ENCODE data around the gene NEDD4L.
"Not testable (repeated sequence)": the region's sequence is repeated elsewhere in the genome, so short reads cannot be mapped to it uniquely, and the experiment has no call there.

NEDD4L gene

DNA sequence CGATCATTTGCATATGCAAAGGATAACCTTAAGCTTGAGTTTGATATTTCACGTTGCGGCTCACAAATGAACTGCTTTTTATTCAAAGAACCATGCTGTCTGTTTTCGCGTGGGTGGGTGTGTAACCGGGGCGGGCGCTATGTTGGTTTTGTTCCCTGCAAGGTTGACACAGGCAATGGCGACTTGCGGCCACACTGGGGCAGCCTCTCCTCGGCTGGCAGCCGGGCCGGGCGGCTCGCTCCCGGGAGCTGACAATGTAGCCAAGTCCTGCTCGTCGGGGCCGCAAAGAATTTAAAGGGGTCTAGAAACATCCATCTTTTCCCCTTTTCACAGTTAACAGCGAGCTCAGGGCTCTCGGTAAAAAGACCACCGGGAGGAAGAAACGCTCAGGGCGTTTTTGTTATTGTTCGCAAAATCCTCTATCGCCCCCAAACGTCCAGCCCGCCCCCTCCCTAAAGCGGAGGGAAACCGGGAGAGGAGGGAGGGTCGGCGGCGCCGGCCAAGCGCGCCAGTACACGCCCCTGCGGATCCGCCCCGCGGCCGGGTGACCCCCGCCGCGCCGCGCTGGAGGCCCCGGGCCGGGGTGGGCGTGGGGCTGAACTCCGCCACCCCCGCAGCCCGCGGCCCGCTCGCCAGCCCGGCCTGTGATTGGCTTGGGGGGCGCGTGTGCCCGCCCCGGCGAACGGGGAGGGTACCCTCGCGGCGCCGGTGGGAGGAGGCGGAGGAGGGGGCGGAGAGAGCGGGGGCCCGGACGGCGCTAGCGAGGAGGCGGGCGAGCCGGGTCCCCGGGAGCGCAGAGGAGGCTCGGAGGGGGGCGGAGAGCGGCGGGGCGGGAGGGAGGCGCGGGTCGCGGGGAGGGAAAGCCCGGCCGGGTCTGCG lies at the start of gene NEDD4L:
TSS of gene NEDD4L (plus strand) at position 736 of the 879 bp plus-strand sequence. CDS start 435 bp downstream, outside the sequence.
- peak; percentile 11 for DNase-seq

DNA sequence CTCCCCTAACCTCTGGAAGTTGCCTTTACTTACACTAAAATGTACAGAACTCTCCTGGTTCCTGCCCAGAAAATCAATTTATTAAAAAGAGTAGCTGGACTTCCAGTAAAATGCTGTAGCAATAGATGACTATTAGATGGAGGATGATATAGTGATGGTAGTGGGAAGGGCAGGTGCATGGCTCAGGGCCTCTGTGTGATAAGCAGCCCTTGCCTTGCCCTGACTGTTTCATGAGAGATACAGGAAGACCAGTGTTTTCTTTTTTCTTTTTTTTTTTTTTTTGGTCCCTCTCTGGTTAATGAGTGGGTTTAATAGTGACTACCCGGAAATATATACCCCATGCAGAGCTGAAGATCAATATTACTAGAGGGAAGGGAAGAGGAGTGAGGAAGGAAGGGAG lies 48.7 kb upstream of the NEDD4L start:
- DNase-seq, result no peak

DNA sequence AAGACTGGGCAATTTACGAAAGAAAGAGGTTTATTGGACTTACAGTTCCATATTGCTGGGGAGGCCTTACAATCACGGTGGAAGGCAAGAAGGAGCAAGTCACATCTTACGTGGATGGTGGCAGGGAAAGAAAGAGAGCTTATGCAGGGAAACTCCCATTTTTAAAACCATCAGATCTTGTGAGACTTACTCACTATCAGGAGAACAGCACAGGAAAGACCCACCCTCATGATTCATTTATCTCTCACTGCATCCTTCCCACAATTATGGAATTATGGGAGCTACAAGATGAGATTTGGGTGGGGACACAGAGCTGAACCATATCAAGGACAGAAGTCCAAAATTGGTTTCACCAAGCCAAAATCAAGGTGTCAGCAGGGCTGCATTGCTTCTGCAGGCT lies 47.1 kb upstream of the NEDD4L start:
- DNase-seq, result not testable (repeated sequence)

DNA sequence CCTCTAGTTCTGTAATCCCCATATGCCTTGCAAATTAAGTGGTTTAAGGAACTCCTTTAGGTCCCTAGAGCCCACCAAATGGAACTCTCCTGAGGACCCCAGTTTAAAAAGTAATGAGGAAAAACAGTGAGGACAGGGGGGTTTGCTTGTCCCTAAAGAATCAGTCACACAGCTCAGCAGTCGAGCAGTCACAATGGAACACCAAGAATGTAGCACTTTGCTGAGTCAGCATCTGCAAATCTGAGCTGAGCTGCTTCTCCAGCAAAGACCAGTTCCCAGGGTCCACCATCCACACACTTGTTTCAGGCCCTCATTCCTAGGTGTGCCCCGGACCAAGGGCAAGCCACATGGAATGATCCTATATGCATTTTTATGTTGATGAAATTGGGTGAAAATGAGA lies 46.2 kb upstream of the NEDD4L start:
- DNase-seq, result no peak

DNA sequence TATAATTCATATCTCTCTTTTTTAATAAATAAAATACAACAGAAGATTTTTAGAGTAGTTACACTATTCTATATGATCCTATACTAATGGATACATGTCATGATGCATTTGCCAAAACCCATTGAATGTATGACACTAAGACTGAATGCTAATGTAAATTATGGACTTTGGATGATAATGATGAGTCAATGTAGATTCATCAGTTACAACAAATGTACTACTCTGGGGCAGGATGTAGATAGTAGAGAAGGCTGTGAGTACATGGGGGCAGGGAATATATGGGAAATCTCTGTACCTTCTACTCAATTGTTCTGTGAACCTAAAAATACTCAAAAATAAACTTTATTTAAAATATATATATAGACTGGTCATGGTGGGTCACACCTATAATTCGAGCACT lies 45.6 kb upstream of the NEDD4L start:
- no peak for DNase-seq

DNA sequence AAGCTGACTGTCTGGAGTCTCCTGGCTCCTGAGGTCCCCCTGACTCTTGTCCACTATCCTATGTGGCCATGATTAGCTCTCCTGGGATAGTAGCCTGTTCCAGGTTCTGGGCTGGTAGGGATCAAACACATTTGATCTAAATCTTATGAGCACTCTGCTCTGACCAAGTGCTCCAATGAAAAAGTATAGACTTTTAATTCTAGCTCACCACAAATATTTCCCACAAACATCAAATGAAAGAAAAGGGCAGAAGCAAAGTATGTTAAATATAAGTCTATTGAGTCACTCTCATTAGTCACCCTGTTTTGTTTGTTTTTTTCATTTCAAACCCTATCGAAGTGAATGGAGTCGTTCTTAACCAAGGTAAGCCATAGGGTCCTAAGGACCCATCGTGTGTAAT lies 39.7 kb upstream of the NEDD4L start:
- no peak for DNase-seq

DNA sequence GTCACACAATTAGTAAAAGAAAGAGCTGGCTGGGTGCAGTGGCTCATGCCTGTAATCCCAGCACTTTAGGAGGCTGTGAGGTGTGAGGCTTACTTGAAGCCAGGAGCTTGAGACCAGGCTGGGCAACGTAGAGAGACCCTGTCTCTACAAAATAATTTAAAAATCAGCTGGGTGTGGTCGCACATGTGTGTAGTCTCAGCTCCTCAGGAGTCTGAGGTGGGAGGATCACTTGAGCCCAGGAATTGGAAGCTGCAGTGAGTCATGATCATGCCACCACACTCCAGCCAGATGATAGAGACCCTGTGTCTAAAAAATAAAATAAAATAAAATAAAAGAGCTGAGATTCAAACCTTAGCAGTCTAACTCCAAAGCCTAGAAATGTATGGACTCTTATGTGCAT lies 39.0 kb upstream of the NEDD4L start:
- no peak for DNase-seq

DNA sequence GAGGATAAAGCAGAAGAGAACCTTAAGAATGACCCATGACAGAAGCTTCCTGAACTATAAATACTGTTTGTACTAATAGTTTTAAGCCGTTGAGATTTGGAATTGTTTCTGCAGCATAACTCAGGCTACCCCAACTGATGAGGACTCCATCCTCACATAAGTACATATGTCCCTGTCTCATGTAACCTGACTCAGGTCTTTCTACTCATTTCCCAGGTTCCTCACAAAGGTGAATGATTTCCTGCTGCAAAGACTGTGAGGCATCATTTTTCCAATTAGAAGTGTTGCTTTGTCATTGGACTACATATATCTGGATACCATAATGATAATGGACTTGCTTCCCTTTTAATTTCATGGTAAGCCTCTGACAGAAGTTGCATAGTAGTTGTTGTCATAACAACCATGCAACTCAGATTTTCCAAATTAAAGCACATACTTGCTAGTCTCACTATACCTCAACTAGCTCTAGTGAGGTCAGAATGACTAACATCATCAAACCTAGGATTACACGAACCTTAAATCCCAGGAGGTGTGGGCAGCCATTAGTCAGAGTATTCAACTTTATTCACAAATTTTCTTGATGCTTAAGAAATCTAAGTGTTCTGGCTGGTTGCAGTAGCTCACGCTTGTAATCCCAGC lies 38.0 kb upstream of the NEDD4L start:
- no peak for DNase-seq

DNA sequence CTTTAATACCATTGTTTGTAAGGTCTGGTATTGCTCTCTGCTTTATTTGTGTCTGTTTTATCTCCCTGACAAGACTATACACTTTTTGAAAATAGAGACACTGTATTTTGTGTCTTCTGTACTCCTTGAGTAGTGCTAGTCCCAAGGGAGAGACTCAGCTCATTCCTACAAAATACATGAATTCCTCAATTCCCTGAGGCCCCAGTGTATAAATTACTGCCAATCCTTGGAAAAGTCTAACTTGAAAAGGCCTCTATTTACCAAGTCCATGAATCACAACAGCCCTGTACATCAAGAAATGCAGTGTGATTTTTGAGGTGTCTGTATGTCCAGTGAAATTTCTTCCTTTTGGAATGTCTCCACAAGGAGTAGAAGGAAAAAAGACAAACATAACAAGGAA lies 34.9 kb upstream of the NEDD4L start:
- no peak for DNase-seq

DNA sequence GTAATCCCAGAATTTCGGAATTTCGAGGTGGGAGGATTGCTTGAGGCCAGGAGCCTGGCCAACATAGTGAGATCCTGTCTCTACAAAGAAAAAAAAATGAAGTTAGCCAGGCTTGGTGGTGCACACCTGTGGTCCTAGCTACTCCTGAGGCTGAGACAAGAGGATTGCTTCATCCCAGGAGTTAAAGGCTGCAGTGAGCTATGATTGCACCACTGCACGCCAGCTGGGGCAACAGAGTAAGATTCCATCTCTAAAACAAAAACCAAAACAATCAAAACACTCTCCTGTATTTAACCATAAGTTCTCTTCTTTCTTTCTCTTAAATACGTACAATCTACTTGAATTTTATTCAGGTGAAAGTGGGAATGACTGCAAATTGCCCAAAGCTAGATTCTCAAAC lies 33.8 kb upstream of the NEDD4L start:
- DNase-seq, result no peak

DNA sequence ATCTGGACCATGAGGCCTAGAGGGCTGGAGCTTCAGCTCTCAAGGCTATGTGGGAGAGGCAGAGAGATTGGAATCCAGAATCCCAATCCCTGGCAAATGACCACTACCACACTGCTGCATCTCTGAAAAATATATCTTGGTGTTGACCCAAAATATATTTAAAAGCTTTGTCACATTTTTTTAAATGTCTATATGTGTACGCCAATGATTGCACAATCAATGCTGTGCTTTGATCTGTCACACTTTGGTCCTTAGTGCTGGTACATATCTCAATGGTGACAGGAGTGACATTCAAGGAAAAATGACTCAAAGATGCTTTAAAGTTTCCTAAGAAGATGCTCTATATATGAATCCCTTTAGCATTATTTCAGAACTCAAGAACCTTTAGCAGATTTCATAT lies 31.7 kb upstream of the NEDD4L start:
- DNase-seq, result no peak

DNA sequence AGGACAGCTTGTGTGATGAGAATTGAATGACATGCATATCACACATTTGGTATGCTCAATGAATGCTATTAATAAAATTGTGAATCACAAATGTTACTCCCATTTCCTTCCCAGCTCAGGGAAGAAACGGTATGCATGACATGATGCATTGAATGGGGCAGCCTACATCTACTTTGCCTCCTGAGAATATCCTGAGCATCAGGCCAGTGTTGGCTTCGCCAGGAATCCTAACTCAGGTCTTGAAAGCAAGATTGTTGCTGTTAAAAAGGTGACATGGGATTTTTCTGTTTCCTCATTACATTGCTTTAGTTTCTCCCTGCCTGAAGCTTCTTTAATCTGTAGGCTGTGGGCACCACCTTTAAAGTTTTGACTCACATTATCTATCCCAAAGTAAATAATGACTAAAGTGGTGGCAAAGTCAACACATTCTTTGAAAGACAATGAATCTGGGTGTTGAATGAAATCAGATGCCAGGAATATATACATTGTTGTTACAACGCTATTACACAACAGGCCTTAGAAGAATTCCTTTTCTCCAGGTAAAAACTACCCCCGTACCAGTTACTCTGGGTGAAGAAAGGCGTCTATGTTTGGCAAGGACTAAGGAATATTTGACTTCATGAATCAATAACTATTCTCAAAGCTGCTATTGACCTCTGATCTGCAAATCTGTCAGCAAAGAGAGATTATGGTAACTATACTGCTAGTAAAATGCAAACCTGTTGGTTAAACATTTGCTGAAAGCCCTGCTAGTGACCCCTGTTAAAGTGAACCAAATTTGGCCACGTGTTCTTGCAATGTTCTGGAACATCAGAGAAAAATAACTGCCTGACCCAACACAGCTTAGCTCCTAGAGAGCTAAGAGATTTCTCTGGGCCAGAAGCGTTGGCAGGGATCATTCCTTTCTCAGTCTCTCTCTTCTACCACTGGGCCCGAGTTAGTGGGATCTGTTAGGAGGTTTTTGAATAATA lies 30.5 kb upstream of the NEDD4L start:
- no peak for DNase-seq

DNA sequence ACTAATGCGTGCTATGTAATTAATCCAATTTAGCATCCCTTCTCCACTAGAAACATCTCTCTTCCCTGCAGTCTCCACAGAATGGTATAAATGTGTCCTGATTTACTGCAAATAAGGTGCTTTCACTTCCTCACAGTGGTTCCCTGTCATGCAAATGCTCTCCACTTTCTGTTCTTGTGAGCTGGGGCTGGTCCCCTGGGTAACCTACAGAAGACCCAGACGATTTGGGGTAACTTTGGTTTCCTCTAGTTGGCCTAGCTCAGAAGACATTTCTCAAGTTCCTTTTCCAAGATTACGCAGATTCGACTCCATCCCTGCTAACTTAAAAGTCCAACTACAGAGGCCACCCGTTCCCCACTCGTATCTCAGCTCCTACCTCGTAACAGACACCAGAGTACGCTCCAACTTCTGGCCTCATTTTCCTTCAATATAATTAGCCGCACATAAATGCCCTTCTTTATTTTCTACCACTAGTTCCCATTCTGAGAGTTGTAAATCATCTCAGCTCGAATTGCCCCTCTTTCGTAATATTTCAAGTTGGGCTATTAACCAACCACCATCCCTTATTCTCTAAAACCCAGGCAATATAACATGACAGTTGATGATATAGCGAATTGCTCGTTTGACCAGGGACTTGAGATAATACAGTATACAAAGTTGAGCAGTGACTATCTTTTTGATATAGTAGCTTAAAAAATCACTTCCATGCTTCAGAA lies 28.8 kb upstream of the NEDD4L start:
- no peak for DNase-seq

DNA sequence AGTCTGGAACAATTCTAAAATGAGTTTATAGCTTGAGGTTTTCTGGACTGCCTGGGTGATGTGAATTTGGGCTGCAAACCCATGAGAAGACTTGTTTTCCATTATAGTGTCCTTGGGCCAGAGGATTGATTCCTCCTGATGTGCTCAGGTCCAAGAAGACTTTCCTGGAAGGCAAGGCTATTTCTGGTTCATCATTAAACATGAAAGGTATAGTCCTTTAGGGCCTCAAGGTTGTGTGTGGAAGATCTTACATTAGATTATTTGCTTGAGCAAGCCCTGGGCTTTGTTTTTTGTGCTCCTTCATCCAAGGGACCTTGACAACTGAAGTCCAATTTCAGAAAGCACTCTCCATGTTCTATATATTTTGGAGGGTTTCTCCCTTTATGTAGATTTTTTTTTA lies 26.8 kb upstream of the NEDD4L start:
- DNase-seq, result no peak

DNA sequence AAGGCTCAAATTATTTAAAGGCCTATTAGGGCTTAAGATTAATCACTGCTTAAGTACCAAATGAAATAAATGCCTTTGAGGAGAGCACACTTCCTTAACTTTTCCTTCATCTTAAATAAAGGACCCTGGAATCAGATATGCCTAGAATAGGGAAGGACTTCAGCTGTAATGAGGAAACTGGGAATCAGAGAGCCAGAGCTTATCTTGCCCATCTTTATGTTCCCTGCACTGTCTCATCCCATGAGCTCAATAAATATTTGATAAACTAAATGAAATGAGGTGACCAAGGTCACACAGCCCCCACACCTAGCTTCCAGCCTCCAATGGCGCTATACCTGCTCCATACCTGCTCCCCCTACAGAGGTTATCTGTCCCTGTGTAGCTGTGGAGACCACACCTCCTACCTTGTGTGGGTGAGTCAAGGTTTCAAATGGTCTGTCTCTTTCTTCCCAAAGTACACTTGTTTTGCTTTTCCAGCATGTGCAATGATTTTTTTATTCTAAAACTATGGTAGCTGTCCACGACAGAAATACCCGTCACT lies 23.4 kb upstream of the NEDD4L start:
- DNase-seq, result no peak

DNA sequence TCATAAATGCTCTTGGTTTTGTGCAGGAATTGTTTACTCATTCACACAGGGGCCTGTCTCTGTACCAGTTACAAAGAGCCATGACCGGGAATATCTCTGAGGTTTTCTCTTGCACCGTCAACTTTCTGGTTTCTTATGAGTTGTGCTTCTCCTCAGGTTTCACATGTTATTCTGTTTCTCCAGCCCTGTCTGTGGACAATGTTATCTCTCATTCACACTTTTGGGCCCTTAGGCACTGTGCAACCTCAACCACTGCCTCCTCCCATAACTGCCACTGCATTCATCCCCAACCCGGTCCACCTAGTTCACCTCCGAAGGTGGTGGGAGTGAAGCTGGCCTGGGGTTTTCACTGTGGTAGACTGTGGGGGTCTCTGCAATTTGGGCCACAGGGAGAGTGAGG lies 22.5 kb upstream of the NEDD4L start:
- DNase-seq, result no peak

DNA sequence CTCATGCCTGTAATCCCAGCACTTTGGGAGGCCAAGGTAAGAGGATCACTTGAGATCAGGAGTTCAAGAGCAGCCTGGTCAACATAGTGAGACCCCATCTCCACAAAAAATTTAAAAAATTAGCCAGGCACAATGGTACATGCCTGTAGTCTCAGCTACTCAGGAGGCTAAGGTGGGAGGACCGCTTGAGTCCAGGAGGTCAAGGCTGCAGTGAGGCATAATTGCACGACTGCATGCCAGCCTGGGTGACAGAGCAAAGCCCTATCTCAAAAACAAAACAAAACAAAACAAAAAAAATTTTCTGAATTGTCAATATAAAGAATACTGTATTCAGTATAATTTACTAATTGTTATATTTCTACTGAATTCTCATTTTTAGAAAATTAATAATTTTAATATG lies 20.9 kb upstream of the NEDD4L start:
- no peak for DNase-seq

DNA sequence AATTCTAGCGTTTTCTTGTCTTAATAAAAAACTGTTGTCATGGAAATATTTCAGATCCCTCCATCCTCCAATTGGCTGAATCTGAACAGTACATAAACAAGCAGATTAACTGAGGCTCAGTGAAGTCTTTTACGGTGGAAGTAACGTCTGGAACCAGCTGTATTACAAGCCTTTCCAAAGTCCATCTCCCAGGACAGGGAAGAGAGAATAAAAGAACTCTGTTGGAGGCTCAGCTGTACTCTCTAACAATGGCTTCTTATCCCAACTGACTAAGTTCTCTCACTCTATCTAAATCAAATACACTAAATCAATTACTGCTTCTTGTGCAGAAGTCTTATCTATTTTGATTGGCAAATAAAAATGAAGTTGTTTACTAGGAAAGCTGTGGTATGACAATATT lies 19.9 kb upstream of the NEDD4L start:
- DNase-seq, result no peak

DNA sequence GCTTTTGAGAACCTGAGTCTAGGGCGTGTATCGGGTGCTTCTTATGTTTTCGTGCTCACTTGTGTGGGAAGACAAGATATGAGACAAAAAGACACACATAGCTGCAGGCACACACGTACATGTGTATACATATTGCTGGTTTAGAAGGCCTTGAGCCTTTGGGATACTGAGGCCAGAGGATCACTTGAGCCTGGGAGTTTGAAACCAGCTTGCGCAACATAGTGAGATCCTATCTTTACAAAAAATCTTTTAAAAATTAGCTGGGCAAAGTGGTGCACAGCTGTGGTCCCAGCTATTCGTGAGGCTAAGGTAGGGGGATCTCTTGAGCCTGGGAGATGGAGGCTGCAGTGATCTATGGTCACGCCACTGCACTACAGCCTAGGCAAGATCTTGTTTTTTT lies 18.8 kb upstream of the NEDD4L start:
- DNase-seq, result no peak

DNA sequence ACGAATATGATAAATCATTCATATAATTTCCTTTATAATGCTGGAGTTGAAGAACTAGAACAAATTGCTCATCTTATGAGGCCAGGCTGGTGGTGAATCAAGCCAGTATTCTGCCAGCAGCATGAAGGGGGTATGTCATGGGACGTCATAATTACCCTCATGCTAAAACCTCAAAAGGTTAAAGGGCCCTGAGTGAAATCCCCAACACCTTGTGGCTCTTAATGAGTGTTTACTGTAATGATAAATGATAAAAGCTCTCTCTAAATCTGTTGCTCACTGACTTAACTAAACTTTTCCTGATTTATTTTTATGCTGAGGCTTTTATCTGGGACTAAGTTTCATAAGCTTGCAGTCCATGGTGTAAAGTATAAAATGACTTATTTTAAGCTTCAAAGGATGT lies 18.3 kb upstream of the NEDD4L start:
- DNase-seq, result no peak

DNA sequence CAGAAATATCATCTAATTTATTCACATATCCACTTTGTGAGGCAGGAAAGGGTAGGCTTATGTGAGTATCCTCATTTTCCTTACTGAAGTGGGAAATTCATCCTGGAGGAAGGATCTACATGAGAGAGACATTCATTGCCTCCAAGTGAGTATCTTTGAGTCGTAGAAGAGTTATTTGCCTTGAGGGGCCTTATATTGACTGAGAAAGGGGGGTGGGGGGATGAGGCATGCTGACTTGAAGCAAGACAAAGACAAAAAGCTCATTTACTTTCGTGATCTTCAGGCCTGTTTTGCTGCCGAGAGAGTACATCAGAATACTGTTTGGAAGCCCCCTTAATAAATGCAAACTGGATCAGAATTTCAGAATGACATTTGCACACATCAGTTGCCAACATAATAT lies 17.6 kb upstream of the NEDD4L start:
- no peak for DNase-seq

DNA sequence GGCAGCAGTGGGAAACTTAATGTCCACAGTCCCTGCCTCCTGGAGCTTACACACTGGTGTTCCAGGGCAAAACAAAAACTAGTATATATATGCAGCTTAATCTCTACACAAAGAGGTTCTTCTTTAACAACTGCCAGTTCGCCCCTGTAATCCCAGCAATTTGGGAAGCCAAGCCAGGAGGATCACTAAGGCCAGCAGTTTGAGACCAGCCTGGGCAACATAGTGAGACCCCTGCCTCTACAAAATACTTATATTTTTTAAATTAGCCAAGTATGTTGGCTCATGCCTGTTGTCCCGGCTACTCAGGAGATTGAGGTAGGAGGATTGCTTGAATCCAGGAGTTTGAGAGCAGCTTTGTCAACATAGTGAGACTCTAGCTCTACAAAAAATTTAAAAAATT lies 17.2 kb upstream of the NEDD4L start:
- DNase-seq, result no peak
